NCI-H1105 (cell line): ENCODE data around the gene SP2.
"Not testable (repeated sequence)": the region's sequence is repeated elsewhere in the genome, so short reads cannot be mapped to it uniquely, and the experiment has no call there.

Experiments
- DNase-seq: peaks from one replicate; lab custom pipeline; 2025; lab: John Stamatoyannopoulos, UW

Gene SP2

GRCh38 chr17:47918991-47919390 lies 23.0 kb downstream of the SP2 start:
- no peak for DNase-seq

GRCh38 chr17:47919889-47920288 lies 23.9 kb downstream of the SP2 start:
- not testable (repeated sequence) for DNase-seq

DNA sequence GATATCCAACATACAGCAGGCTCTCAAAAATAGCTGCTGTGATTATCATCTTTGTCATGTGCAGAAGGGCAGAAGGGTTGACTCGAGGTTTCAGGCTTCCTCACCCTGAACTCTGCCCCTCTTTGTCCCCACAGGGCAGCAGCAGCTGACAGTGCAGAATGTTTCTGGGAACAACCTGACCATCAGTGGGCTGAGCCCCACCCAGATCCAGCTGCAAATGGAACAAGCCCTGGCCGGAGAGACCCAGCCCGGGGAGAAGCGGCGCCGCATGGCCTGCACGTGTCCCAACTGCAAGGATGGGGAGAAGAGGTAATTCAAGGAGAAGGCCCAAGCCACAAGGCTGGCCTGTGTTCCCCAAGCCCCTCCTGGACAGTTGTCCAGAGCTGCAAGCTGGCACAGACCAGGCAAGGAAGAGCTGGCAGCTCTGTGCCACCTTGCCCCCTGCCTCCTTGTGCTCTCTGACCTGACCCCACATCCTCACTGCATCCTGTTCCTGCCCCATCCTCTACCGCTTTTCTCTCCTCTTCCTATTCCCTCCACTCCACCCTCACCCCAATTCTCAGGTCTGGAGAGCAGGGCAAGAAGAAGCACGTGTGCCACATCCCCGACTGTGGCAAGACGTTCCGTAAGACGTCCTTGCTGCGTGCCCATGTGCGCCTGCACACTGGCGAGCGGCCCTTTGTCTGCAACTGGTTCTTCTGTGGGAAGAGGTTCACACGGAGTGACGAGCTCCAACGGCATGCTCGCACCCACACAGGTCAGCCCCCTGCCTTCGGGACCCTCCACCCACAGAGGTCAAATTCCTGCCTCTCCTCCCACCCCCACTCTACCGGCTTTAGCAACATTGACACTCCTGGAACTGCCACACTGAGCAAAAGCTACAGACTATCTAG lies 29.0 kb downstream of the SP2 start:
- DNase-seq = no peak

- DNase-seq = no peak
Measured at GRCh38 chr17:47925678-47925988, 29.6 kb downstream of the SP2 start.

GRCh38 chr17:47927821-47928400 lies 31.9 kb downstream of the SP2 start:
- DNase-seq = no peak

DNA sequence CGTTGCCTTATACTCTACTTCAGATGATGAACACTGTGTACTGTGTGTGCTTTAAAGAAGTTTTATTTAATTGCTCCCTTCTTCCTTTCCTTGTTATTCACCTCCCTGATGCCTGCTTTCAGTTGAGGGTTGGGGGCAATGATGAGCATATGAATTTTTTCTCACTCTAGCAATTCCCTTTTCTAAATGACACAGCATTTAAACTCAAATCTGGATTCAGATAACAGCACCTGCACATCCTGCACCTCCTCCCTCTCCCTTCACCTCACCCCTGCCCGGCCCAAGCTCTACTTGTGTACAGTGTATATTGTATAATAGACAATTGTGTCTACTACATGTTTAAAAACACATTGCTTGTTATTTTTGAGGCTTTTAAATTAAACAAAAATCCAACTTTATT lies 32.4 kb downstream of the SP2 start:
- DNase-seq = no peak

DNA sequence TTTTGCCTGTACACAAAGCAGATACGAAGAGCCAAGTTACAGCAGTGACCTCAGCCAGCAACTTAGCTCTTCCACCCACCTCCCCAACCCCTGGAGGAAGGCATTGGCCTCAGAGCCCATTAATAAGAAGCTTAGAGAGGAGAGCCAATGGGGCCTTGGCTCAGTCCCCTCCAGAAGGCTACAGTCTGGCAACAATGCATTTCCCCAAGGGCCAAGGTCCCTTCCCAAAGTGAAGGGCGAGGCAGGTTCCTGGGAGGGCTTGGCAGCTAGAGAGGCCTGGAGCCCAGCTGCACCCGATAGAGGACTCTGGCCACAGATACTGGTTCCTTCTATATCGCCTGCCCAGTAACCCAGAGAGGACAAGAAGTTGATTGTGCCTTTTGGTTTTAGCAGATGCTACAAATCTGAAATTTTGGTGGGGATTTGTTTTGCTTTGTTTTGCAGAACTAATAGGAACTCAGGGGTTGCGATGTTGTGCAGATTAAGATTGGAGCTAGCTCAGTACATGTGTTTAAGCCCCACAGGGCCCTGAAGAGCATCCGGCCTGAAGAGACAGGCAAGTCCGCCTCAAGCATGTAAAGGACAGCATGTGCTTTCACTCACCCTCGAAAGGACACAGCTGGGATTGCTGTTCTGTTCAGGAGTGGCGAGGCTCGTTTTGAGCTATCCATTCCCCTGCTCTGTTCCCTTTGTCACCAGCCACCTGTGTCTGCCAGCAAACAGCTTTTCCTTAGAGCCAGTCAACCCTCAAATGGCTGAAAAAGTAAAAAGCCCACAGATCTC lies 33.4 kb downstream of the SP2 start:
- DNase-seq = no peak

DNA sequence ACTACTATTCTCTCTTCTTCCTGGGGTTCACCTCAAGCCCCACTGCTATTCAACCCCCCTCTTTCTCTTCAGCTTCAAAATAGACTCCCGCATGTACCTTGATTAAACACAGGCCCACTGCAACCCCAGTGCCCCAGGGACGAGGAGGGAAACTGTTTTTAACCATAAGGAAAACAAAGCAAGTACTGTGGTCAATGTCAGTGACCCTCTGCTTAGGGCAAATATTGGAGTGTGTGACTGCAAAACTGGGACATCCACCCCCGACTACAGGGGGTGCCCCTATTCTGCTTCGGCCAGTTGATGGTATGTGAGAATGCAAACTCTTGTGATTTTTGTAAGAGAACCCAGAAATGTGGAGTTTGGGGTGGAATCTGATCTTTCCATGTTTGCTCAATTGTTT lies 35.8 kb downstream of the SP2 start:
- DNase-seq = no peak

DNA sequence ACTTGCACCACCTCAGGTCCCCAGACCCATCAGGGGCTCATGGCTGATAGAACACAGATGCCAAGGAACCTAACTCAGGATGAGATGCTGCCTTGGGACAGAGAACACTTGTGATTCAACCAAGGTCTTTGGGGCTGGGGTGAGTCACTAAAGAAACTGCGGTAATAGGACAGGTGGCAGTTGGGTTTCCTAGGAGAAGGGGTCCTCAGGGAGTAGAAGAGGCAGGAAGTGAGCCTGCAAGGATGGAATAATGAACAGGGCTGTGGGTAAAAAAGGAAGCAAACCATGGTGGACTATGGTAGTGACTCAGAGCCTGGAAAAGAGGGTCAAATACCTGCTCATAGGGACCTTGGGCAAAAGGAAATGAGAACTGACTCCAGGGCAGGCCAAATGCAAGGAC lies 38.8 kb downstream of the SP2 start:
- no peak for DNase-seq

- DNase-seq = not testable (repeated sequence)
Measured at GRCh38 chr17:47935468-47935867, 39.4 kb downstream of the SP2 start.

DNA sequence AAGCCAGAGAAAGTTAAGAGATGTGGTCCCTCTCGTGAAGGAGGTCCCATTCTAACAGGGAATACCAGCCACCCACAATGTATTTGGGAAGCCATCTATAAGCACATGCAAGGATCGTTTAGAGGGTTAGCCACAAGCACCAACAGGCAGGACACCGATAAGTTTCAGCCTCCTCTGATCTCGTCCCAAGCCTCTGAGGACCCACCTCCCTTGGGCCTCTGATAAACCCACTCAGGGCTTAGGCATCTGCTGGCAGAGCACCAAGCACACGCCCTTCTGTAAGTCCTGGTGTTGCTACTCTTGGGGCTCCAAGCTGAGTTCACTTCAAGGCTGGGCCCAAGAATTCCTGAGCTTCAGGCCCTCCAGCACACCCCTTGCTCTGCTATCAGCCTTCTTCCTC lies 39.9 kb downstream of the SP2 start:
- no peak for DNase-seq

DNA sequence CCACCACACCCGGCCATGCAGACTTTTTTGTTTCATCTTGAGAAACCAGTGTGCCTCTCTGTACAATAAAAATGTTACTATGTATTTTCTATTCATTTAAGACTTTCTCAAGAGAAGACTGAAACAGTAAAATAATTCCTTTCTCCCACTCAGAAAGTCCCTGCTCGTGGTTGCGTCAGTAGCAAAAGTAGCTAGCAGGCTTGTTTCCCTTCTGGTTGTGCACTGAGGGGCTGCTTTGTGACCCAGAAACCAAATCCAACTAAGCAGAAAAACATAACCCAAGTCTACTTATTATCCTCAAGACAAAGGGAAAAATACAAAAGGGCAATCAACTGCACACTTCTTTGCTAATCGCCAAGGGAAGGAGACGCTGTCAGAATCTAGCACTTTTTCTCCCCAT lies 41.9 kb downstream of the SP2 start:
- DNase-seq = no peak

DNA sequence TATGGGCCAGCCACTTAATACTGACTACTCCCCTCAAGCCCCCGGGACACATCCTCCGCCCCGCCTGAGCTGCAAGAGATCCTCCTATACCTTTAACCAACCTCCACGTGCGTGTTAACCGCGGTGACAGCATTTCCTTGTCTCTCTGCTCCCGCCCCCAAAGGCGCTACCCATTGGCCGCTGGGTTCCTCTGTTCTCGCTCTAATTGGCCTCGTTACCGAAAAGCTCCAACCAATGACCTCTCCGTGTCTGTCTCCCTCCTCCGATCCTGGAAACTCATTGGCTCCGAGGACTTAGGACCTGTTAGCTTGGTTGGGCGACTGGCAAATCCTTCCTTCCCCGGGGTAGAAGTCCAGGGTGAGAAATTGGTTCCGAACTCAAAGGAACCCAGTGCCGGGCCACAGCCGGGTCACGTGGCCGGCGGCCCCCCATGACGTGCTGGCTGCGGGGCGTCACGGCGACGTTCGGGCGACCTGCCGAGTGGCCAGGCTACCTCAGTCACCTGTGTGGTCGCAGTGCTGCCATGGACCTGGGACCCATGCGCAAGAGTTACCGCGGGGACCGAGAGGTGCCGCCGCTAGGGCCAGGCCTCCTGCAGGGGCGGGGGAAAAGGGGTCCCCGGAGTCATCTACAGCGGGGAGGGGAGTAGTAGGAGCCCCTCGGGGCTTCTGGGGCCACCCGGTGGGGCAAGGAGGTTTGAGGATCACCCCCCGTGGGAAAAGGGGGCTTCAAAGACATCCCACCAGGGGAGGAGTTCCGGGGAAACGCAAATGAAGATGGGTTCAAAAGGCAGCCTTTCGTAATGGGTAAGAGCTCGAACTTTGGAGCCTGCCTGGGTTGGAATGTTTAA lies 45.4 kb downstream of the SP2 start, which contains the start of gene PNPO:
Gene PNPO (plus strand): TSS at position 326 of the 850 bp plus-strand sequence. CDS start 105 bp downstream, at position 431.
- peak; percentile 91 for DNase-seq

DNA sequence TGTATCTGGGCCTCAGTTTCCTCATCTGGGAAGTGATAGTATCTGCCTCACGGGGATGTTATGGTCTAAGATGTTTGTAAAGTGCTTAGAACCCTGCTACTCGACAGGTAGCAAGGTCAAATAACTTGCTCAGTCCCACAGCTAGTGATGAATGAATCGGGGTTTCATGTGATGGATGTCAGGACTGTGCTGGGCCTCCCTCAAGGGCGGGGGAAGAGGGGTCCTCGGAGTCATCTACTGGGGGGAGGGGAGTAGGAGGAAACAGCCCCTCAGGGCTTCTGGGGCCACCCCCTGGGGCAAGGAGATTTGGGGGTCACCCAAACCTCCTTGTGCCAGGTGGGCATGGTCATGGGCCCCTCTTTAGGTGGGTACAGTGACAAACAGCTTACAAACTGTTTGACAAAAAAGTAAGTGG lies 46.1 kb downstream of the SP2 start:
- DNase-seq = no peak

DNA sequence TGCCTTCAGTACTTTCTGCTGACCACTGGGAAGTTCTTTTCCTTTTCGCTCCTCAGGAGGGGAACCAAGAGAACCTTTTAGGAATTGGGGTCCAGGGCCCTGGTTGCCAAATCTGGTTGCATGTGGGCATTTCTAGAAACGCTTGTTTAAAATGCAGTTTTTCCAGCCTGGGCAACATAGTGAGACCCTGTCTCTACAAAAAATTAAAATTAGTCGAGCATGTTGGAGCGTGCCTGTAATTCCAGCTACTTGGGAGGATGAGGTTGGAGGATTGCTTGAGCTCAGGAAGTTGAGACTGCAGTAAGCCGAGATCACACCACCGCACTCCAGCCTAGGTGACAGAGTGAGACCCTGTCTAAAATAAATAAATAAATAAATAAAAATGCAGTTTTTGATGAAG lies 46.5 kb downstream of the SP2 start:
- DNase-seq = no peak

DNA sequence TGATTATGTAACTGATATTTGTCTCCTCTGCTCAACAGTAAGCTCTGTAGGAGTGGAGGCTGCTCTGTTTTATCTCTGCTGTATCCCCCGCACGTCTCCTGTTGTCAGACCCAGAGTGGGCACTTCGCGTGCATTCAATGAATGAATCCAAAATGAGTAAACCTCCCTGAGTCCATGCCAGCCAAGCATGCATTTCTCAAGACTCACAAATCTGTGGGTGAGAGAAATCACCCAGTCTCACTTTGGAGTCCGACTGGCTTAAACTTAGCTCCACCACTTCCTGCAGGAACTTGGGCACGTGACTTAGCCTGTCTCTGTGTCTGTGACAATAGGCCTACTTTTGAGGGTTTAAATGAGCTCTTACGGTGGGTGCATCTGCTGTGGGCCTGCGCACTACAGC lies 49.0 kb downstream of the SP2 start:
- DNase-seq = no peak

- DNase-seq = no peak
Measured at GRCh38 chr17:47945529-47946508, 49.8 kb downstream of the SP2 start.

DNA sequence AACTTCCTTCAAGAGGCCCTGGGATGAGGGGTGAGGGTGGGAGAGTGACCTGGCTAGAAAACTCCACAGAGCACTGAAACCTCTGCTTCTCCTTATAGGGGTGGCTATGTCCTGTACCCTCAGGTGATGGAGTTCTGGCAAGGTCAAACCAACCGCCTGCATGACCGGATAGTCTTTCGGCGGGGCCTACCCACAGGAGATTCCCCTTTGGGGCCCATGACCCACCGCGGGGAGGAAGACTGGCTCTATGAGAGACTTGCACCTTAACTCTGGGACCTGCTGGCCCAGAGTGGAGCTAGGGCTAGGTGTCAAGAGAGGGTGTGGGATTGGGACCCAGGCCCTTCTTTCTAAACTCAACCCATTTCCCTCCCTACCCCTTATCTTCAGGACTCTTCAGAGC lies 50.5 kb downstream of the SP2 start:
- no peak for DNase-seq

- peak; percentile 38 for DNase-seq
Measured at GRCh38 chr17:47946929-47947397, 50.9 kb downstream of the SP2 start.

DNA sequence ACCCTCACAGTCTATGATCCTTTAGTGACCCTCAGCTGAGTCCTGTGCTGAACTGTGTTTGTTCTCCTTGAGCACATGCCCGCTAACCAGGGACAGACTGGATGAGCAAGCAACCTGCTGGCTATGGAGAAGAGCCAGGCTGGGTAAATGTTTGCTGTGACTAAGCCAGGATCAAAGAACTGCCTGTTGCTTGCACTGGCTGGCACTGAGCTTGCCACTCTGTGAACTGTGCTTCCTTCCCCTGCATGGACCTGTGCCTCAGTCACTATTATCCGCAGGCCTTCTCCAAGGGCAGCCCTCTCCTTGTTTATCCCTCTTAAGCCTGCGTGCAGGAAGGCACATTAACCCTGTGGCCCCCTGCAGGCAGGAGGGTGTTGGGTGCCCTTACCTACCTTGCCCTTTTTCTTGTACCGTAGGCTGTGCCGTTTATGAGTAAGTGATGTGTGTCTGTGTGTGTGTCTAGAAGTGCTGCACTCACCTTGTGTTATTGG lies 52.7 kb downstream of the SP2 start:
- no peak for DNase-seq
